Thyroid gland (tissue), 4 donors: ENCODE data around the gene SYTL3. TPM values are rescaled to one million over a fixed set of nuclear protein-coding genes. Genes with fewer than 3 reads are reported as not detected.

Experiments used
- DNase-seq, 2 donors: peaks; one replicate each; pipeline ENCODE4 v3.0.0-alpha.2; 2019
- H3K27ac ChIP-seq, 3 donors: fragments of 200-600 bp; sonication (generic); 1 replicate in 2 of 3; 2 replicates in 1 of 3; pipeline ENCODE4 v1.5.1; 2016 to 2019; ENCODE audit warnings: mild to moderate bottlenecking in 1 of 3, moderate library complexity in 1 of 3
- H3K27me3 ChIP-seq: fragments of 200-600 bp; sonication (generic); one replicate; pipeline ENCODE4 v1.5.1; 2019
- H3K36me3 ChIP-seq, 2 donors: fragments of 200-600 bp; sonication (generic); one replicate each; pipeline ENCODE4 v1.5.1; 2016 to 2019
- H3K4me1 ChIP-seq, 2 donors: fragments of 200-600 bp; sonication (generic); one replicate each; pipeline ENCODE4 v1.5.1; 2017 to 2019
- H3K4me3 ChIP-seq, 3 donors: fragments of 200-600 bp; sonication (generic); replicated peaks in 1 of 3; 1 replicate in 2 of 3; 2 replicates in 1 of 3; pipeline ENCODE4 v1.5.1; 2016; ENCODE audit warnings: mild to moderate bottlenecking in 1 of 3
- H3K9me3 ChIP-seq: fragments of 200-600 bp; sonication (generic); one replicate; pipeline ENCODE4 v1.5.1; 2017
- POLR2A ChIP-seq, 2 donors: fragments of 450-650 bp; IDR thresholded peaks; one replicate each; pipeline ENCODE4 v1.6.1; 2017; ENCODE audit warnings: antibody characterized with exemption in 2 of 2, mild to moderate bottlenecking in 2 of 2, moderate library complexity in 1 of 2
- WGBS, 2 donors: methylation state at CpG; one replicate each; pipeline ENCODE4 v1.1.5; 2017; 5-methylcytosine and 5-hydroxymethylcytosine counted together
- intact Hi-C: fragments of 100-400 bp; cut with DNase I; formaldehyde crosslinking; loops from one replicate; pipeline ENCODE4 v1.15.1; 2023
- total RNA-seq, 4 donors: library from RNA; depleted of rRNA; stranded (reverse); fragments of >200 nt; gene quantifications; one replicate each; pipeline ENCODE4 v1.2.3, GENCODE V29; 2016
- TF ChIP-seq, protein P1 (sequence below), 6 experiments: fragments of 200-600 bp in 3 of 6; fragments of 450-650 bp in 3 of 6; sonication (generic) in 3 of 6; IDR thresholded peaks; one replicate each; pipeline ENCODE4 v1.5.1; 2016 to 2019; ENCODE audit warnings: antibody characterized with exemption in 6 of 6, mild to moderate bottlenecking in 2 of 6, inconsistent platforms in 1 of 6, moderate library complexity in 1 of 6

The SYTL3 gene
- total RNA-seq, 4 donors from 2014 or later: 16.9 to 33.0 (median 24.4) TPM

DNA sequence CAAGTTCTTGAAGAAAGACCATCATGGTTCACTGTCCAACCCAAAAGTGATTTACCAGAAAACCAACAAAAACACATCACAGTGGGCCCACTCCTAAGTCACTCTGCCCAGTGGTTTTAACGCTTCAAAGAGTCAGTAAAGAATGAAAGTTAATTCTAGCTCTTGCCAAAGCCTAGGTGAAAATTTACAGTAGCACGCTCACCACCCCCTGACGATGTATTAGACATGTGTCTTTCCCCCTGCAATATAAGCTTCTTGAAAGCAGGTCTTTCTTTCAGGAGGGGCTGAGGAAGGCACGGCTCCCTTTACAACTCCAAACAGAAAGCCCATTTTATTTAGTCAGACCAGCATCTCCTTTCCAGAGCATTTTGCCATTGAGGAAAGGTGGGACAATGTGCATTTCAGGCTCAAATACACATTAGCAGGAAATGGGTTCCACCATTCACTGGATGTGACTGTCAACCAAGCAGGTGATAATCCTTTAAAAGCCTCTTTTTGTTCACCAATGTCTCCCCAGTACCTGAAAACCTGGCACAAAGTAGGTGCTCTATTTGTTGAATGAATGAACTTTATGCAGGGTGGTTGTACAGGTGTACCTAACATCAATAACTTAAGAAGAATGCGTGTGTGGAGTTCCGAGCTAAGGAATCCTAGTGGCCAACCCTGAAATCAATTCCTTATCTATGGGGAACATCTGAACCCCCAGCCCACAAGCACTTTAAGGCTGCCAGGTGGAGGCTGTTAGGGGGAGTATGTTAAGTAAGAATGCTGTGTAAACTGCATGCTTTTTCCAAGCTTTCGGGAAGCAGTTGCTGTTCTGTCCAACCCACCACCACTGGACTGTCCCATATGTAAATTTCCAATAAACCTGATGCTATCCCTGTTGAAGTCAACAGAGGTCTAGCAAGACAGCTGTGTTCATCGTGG, 157.9 kb downstream of the SYTL3 start:
- peaks cover 55 to 80% of the 10 kb centered on the region in 2 donors for H3K4me1 ChIP-seq
- no peaks in the 10 kb centered on the region for H3K9me3 ChIP-seq
- peak overlapping the region; percentile 69 to 82 (median 77) for H3K27ac ChIP-seq
- 61 to 75% methylated on average over 8 of the region's 8 CpGs for WGBS, 2 donors
- intact Hi-C loops: no loop called here
- H3K27me3 ChIP-seq: no peaks in the 10 kb centered on the region
- H3K4me3 ChIP-seq: no peak overlapping the region
- no peaks in the 10 kb centered on the region for H3K36me3 ChIP-seq
- TF ChIP-seq POLR2A (IDR thresholded peaks at IDR 0.05): no peak
- TF ChIP-seq, protein P1, sequence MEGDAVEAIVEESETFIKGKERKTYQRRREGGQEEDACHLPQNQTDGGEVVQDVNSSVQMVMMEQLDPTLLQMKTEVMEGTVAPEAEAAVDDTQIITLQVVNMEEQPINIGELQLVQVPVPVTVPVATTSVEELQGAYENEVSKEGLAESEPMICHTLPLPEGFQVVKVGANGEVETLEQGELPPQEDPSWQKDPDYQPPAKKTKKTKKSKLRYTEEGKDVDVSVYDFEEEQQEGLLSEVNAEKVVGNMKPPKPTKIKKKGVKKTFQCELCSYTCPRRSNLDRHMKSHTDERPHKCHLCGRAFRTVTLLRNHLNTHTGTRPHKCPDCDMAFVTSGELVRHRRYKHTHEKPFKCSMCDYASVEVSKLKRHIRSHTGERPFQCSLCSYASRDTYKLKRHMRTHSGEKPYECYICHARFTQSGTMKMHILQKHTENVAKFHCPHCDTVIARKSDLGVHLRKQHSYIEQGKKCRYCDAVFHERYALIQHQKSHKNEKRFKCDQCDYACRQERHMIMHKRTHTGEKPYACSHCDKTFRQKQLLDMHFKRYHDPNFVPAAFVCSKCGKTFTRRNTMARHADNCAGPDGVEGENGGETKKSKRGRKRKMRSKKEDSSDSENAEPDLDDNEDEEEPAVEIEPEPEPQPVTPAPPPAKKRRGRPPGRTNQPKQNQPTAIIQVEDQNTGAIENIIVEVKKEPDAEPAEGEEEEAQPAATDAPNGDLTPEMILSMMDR (IDR thresholded peaks at IDR 0.05): no peak
- DNase-seq: no peak

DNA sequence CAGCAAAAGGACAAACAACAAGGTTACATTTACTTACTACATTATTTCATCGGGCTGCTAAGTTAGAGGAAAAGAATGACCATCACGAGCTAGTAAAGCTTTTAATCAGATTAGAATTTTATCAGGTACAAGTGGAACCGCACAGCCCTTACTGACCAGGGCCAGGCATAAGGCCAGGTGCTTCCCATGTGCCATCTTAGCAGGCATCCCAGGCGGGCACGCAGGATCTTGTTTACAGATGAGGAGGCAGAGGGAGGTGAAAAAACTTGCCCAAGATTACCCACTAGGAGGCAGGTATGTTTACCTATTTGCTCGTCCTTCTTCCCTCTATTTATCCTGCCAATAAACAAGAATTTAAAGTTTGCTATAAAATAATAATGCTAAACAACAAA, 158.6 kb downstream of the SYTL3 start:
- WGBS, 2 donors: 65 to 67% methylated on average over 6 of the region's 6 CpGs
- peaks cover 56 to 80% of the 10 kb centered on the region in 2 donors for H3K4me1 ChIP-seq
- TF ChIP-seq, protein P1 (IDR thresholded peaks at IDR 0.05): no peak
- TF ChIP-seq POLR2A (IDR thresholded peaks at IDR 0.05): no peak
- no peaks in the 10 kb centered on the region for H3K36me3 ChIP-seq
- H3K9me3 ChIP-seq: no peaks in the 10 kb centered on the region
- peak overlapping the region; percentile 69 to 82 (median 77) for H3K27ac ChIP-seq
- intact Hi-C loops: no loop called here
- peak; percentile 53 to 59 for DNase-seq
- no peaks in the 10 kb centered on the region for H3K27me3 ChIP-seq
- H3K4me3 ChIP-seq: no peak overlapping the region

DNA sequence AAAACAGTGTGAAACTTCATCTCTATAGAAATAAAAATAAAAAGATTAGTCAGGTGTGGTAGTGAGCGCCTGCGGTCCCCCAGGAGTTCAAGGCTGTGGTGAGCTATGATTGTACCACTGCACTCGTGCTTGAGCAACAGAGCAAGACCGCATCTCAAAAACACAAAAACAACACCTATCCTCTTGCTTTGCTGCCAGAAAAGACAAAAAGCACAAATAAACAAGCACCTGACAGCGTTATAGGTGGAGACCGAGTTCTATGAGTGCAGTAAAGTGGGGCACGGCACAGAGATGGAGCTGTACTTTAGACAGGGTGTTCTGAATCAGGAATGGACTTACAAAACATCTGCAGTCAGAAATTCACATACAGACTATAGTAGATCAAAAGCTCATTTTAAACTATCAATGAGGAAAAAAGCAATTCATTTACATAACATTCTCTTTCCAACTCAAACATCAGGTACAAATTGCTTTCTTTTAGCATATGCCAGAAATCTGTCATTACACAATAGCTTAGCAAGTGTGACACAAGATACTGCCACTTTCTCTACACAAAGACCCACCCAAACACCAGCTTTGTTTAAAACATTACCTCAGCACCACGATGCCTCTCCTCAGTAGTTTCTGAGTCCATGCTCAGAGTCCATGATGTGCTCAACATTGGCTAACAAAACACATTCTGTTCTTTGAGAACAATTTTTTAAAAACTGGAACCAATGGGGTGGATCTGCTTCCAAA, 159.3 kb downstream of the SYTL3 start:
- H3K27ac ChIP-seq: peak overlapping the region; percentile 69 to 82 (median 77)

DNA sequence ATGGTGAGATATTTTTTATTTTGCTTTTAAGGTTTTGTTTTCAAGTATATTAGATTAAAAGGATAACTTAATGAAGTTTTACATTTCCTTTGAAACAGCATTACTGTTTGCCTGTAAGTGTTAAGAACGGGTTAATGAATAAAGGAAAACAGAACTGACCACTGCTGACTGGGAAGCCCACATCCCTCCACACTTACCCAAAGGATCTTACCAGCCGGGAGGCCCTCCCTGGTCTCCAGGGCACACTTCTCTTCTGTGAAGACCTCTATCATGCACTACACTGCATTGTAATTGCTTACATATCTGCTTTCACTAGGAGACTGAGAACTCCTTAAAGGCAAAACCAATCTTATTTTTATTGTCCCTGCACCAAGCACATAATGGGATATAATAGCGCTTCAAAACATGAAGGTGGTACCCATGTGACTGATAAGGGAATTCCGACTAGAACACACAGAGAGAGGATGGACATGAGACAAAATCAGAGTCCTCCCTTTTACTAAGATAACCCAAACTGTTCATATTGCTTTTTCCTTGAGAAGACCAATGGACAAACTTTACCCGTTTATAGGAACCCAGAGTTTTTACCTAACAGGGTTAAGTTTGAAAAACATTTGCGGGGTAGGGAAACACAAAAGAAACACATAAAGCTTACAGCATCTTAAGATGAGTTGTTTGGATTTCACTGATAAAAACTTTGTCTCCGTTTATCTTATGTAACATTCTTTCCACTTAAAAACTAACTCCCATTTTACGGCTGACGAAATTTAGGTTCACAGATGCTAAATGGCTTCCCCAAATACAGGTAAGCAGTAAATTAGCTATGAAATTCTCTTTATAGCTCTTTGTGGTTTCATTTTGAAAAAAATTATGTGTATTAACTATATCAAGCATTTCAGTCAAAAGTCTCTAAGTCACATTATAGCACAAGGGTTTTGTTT, 160.6 kb downstream of the SYTL3 start:
- H3K4me3 ChIP-seq: no peak overlapping the region
- no peaks in the 10 kb centered on the region for H3K27me3 ChIP-seq
- DNase-seq: no peak
- WGBS, 2 donors: 67 to 75% methylated on average over 9 of the region's 9 CpGs
- H3K4me1 ChIP-seq: peaks cover 66 to 90% of the 10 kb centered on the region in 2 donors
- TF ChIP-seq, protein P1 (IDR thresholded peaks at IDR 0.05): no peak
- no peak for TF ChIP-seq POLR2A (IDR thresholded peaks at IDR 0.05)
- intact Hi-C loops: no loop called here
- H3K36me3 ChIP-seq: no peaks in the 10 kb centered on the region
- peak overlapping the region; percentile 69 to 82 (median 77) for H3K27ac ChIP-seq
- H3K9me3 ChIP-seq: no peaks in the 10 kb centered on the region

More for the DNA sequence above, 159.3 kb downstream of the SYTL3 start:
- peaks cover 57 to 81% of the 10 kb centered on the region in 2 donors for H3K4me1 ChIP-seq
- H3K4me3 ChIP-seq: no peak overlapping the region
- intact Hi-C loops: no loop called here
- no peaks in the 10 kb centered on the region for H3K27me3 ChIP-seq
- TF ChIP-seq, protein P1 (IDR thresholded peaks at IDR 0.05): no peak
- peak in 1 of 2 donors; percentile 30 for TF ChIP-seq POLR2A (IDR thresholded peaks at IDR 0.05)
- peak; percentile 61 to 73 for DNase-seq
- no peaks in the 10 kb centered on the region for H3K36me3 ChIP-seq
- no peaks in the 10 kb centered on the region for H3K9me3 ChIP-seq
- WGBS, 2 donors: 29 to 48% methylated on average over 8 of the region's 8 CpGs
